IMR-90 (cell line): ENCODE data around the gene CACNA2D3. TPM values are rescaled to one million over a fixed set of nuclear protein-coding genes. Genes with fewer than 3 reads are reported as not detected.

Experiments
- ATAC-seq: fragments of 200-7000 bp; cut with Tn5 transposase; 2 replicates; pipeline ENCODE4 v1.9.1; 2020; ENCODE audit warnings: low read depth, mild to moderate bottlenecking, moderate library complexity
- BruUV-seq: library from RNA; stranded (reverse); fragments of 400-500 nt; replicated peaks from 2 replicates; lab custom pipeline; 2021; lab: Mats Ljungman, UMichigan
- CTCF ChIA-PET: fragments of 300-600 bp; formaldehyde crosslinking; extraction: SDS; loops from one replicate; lab custom pipeline; 2021; ENCODE audit warnings: antibody characterized with exemption; lab: Yijun Ruan, JAX
- POLR2A ChIA-PET: fragments of 300-600 bp; sonication (Branson Sonifier 250); formaldehyde crosslinking; loops from one replicate; lab custom pipeline; 2022; ENCODE audit warnings: antibody characterized with exemption; ENCODE audit not compliant: unreplicated experiment; lab: Charles Lee
- DNase-seq: peaks from one replicate; pipeline ENCODE4 v3.0.0; 2013
- H2AFZ ChIP-seq: replicated peaks from 2 replicates; pipeline ENCODE3; 2013; ENCODE audit warnings: low read length, mild to moderate bottlenecking; ENCODE audit not compliant: poor library complexity
- H2AK5ac ChIP-seq: 2 replicates; pipeline ENCODE4 v1.6.1; 2013; ENCODE audit warnings: low read depth, low read length, inconsistent platforms
- H2AK9ac ChIP-seq: replicated peaks from 2 replicates; pipeline ENCODE3; 2013; ENCODE audit warnings: mild to moderate bottlenecking, low read depth, low read length, moderate library complexity; ENCODE audit not compliant: poor library complexity
- H2BK120ac ChIP-seq: 2 replicates; pipeline ENCODE4 v1.6.1; 2013; ENCODE audit warnings: low read depth, low read length, inconsistent platforms
- H2BK15ac ChIP-seq: 3 replicates; pipeline ENCODE4 v1.6.1; 2013; ENCODE audit warnings: low read depth, low read length, inconsistent platforms
- H2BK20ac ChIP-seq: 2 replicates; pipeline ENCODE4 v1.6.1; 2013; ENCODE audit warnings: low read depth, mild to moderate bottlenecking, inconsistent platforms, low read length, moderate library complexity
- H2BK5ac ChIP-seq: 2 replicates; pipeline ENCODE4 v1.6.1; 2013; ENCODE audit warnings: mild to moderate bottlenecking, low read depth, low read length, inconsistent platforms; ENCODE audit not compliant: poor library complexity, severe bottlenecking
- H3K14ac ChIP-seq: replicated peaks from 2 replicates; pipeline ENCODE4 v1.6.1; 2013; ENCODE audit warnings: low read depth, low read length, inconsistent platforms
- H3K18ac ChIP-seq: 2 replicates; pipeline ENCODE4 v1.6.1; 2013; ENCODE audit warnings: low read depth, low read length, control low read depth
- H3K23ac ChIP-seq: 2 replicates; pipeline ENCODE4 v1.6.1; 2013; ENCODE audit warnings: low read depth, low read length, inconsistent platforms
- H3K27ac ChIP-seq: 2 replicates; pipeline ENCODE4 v1.5.1; 2013; ENCODE audit warnings: mild to moderate bottlenecking, control low read depth, low read length; ENCODE audit not compliant: insufficient read depth
- H3K27me3 ChIP-seq: 2 replicates; pipeline ENCODE4 v1.6.1; 2013; ENCODE audit warnings: low read length; ENCODE audit not compliant: control insufficient read depth, insufficient read depth
- H3K36me3 ChIP-seq: 2 replicates; pipeline ENCODE4 v1.6.1; 2013; ENCODE audit warnings: low read length, mixed read lengths; ENCODE audit not compliant: control insufficient read depth, insufficient read depth
- H3K4ac ChIP-seq: 2 replicates; pipeline ENCODE4 v1.6.1; 2013; ENCODE audit warnings: low read depth, low read length, inconsistent platforms
- H3K4me1 ChIP-seq: 2 replicates; pipeline ENCODE4 v1.6.1; 2013; ENCODE audit warnings: low read length, mixed read lengths; ENCODE audit not compliant: control insufficient read depth, insufficient read depth
- H3K4me2 ChIP-seq: 2 replicates; pipeline ENCODE4 v1.6.1; 2013; ENCODE audit warnings: low read depth, mild to moderate bottlenecking, control low read depth, low read length, moderate library complexity
- H3K4me3 ChIP-seq: 2 replicates; pipeline ENCODE4 v1.5.1; 2013; ENCODE audit warnings: low read depth, mild to moderate bottlenecking, control low read depth, low read length, moderate library complexity; ENCODE audit not compliant: insufficient read depth
- H3K56ac ChIP-seq: 2 replicates; pipeline ENCODE4 v1.6.1; 2013; ENCODE audit warnings: low read length, inconsistent platforms; ENCODE audit not compliant: insufficient read depth; ENCODE audit errors: extremely low read depth
- H3K79me1 ChIP-seq, 2 experiments: 2 replicates each; pipeline ENCODE4 v1.6.1; 2013; ENCODE audit warnings: low read length in 2 of 2, inconsistent platforms in 1 of 2, low read depth in 1 of 2
- H3K9ac ChIP-seq: 2 replicates; pipeline ENCODE4 v1.6.1; 2013; ENCODE audit warnings: low read depth, low read length, control low read depth
- H3K9me1 ChIP-seq: 2 replicates; pipeline ENCODE4 v1.6.1; 2013; ENCODE audit warnings: low read length, inconsistent platforms; ENCODE audit not compliant: insufficient read depth
- H3K9me3 ChIP-seq: 2 replicates; pipeline ENCODE4 v1.6.1; 2013; ENCODE audit warnings: low read length; ENCODE audit not compliant: control insufficient read depth, insufficient read depth
- H4K20me1 ChIP-seq: 2 replicates; pipeline ENCODE4 v1.6.1; 2013; ENCODE audit warnings: low read length, inconsistent platforms; ENCODE audit not compliant: insufficient read depth
- H4K5ac ChIP-seq: 2 replicates; pipeline ENCODE4 v1.6.1; 2013; ENCODE audit warnings: mild to moderate bottlenecking, low read depth, low read length, control low read depth
- H4K8ac ChIP-seq, 2 experiments: 2 replicates each; pipeline ENCODE4 v1.6.1; 2013; ENCODE audit warnings: low read depth in 2 of 2, low read length in 2 of 2, control low read depth in 1 of 2, inconsistent platforms in 1 of 2
- H4K91ac ChIP-seq: 2 replicates; pipeline ENCODE4 v1.6.1; 2013; ENCODE audit warnings: low read depth, low read length, inconsistent platforms; ENCODE audit not compliant: insufficient read depth
- CEBPB ChIP-seq: IDR thresholded peaks from 2 replicates; pipeline ENCODE4 v1.6.1; 2012; ENCODE audit warnings: low read depth, low read length, improper control_type of control experiment
- RAD21 ChIP-seq: IDR thresholded peaks from 2 replicates; pipeline ENCODE4 v1.6.1; 2012; ENCODE audit warnings: low read length, improper control_type of control experiment
- WGBS, 2 experiments: methylation state at CpG; one replicate each; pipeline versions ENCODE4 v1.1.5 to v1.1.7; 2013; ENCODE audit warnings: missing lambda C conversion rate in 2 of 2; ENCODE audit not compliant: insufficient read length in 1 of 2; ENCODE audit errors: extremely low coverage in 2 of 2; 5-methylcytosine and 5-hydroxymethylcytosine counted together
- dilution Hi-C: fragments of 300-500 bp; cut with HindIII; formaldehyde crosslinking; loops from one replicate; pipeline ENCODE4 v1.14.3; 2018; ENCODE audit warnings: low sequenced_read_pairs; ENCODE audit not compliant: unreplicated experiment
- in situ Hi-C: fragments of 300-500 bp; cut with MboI; formaldehyde crosslinking; loops from 3 replicates; pipeline ENCODE4 v1.14.3; 2019; ENCODE audit warnings: low sequenced_read_pairs, inconsistent platforms, mixed read lengths
- intact Hi-C: fragments of 100-400 bp; cut with micrococcal nuclease; formaldehyde crosslinking; loops from 2 replicates; pipeline ENCODE4 v1.10.0; 2022
- polyA plus RNA-seq, 3 experiments: library from polyadenylated mRNA; depleted of rRNA; stranded (reverse); fragments of >200 nt; gene quantifications; 2 replicates each; pipeline ENCODE4 v1.2.3, GENCODE V29; 2012; ENCODE audit warnings: low replicate concordance in 1 of 3
- total RNA-seq: library from RNA; depleted of rRNA; stranded (reverse); fragments of >200 nt; gene quantifications from 2 replicates; pipeline ENCODE4 v1.2.3, GENCODE V29; 2012

The CACNA2D3 gene
- total and polyA plus RNA-seq, 2 of the 4 experiments (the other 2 are of a cell fraction) = 0.36 to 0.41 TPM

GRCh38 chr3:54822206-54822605 lies 699.9 kb downstream of the CACNA2D3 start:
- dilution Hi-C loops (no loop called here), intact Hi-C loops (loop anchor here (10.0 kb wide), 1 partner anchor 887 kb away; no protein-coding TSS in a partner anchor), in situ Hi-C loops (no loop called here)
- Histone ChIP-seq H3K79me1 (no peaks in the 10 kb centered on the region), H3K27ac (no peak overlapping the region), H3K9me3 (no peaks in the 10 kb centered on the region), H2BK15ac (no peak overlapping the region), H2AK5ac (no peak overlapping the region), H3K9me1 (0 out of 2 replicates have a peak, but pooled peaks cover 2% of the 10 kb centered on the region), H3K4me3 (no peak overlapping the region), H2BK5ac (no peak overlapping the region), H2AK9ac (no peak overlapping the region), H3K9ac (no peak overlapping the region), H3K4me1 (peaks cover 15% of the 10 kb centered on the region), H3K18ac (no peak overlapping the region), H2BK20ac (0 out of 2 replicates have a peak overlapping the region, but pooled peaks have one; percentile 10), H2BK120ac (no peak overlapping the region), H4K8ac (no peak overlapping the region), H3K4me2 (no peak overlapping the region), H3K14ac (no peak overlapping the region), H3K36me3 (no peaks in the 10 kb centered on the region), H4K91ac (peak overlapping the region; percentile 8; the same call in 1 of the 2 replicates), H2AFZ (no peak overlapping the region), H3K4ac (no peak overlapping the region; the same call in 1 of the 2 replicates), H3K56ac (no peak overlapping the region), H4K20me1 (no peaks in the 10 kb centered on the region), H3K27me3 (no peaks in the 10 kb centered on the region), H4K5ac (no peak overlapping the region), H3K23ac (no peak overlapping the region)
- no TSS peak for BruUV-seq
- WGBS, 2 experiments = no CpG with 5 or more reads among the region's 1 CpG
- CTCF ChIA-PET = interaction anchor here (1.1 to 1.5 kb wide), 2 partner anchors 16 to 25 kb away, joined by 3 read pairs; no protein-coding TSS in a partner anchor
- DNase-seq (peak; percentile 59), ATAC-seq (peak; percentile 32)
- POLR2A ChIA-PET = no interaction called here
- TF ChIP-seq CEBPB (peak; percentile 43; the same call in 1 of the 2 replicates), RAD21 (no peak)
